RWPE1 (cell line): ENCODE results near the gene B3GNT5.

Experiments
- CTCF ChIA-PET: fragments of 350-600 bp; sonication (Branson Sonifier 250); formaldehyde crosslinking; extraction: SDS; loops from one replicate; lab custom pipeline; 2021; lab: Yijun Ruan, JAX
- POLR2A ChIA-PET: fragments of 400-600 bp; formaldehyde crosslinking; extraction: SDS; loops from one replicate; lab custom pipeline; 2020; ENCODE audit warnings: antibody characterized with exemption; ENCODE audit not compliant: low non-redundant PET; lab: Yijun Ruan, JAX
- DNase-seq: peaks from one replicate; pipeline ENCODE4 v3.0.0; 2012; ENCODE audit warnings: low spot score
- H3K27ac ChIP-seq: fragments of 450-650 bp; 2 replicates; pipeline ENCODE4 v1.5.1; 2017
- TF ChIP-seq, protein P1 (sequence below): fragments of 450-650 bp; conservative IDR thresholded peaks from 2 replicates; pipeline ENCODE4 v1.5.1; 2017; ENCODE audit warnings: low read depth, mild to moderate bottlenecking

The B3GNT5 gene

DNA sequence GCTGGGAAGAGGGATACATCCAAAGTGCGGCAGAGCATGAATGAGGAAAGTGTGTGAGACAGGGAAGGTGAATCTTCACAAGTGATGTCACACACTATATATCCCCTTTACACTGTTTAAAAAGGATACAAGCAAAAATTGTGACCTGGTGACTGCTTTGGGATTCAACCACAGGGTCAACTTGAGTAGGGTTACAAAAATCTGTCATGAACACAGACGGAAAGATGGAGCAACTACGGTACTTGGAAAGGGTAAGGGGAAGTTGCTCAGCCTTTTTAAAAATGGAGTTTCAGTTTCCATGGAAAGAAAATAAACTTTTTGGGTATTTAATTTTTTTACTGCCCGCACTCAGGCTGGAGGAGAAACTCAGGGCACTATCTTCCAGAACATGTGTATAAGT, 60.3 kb downstream of the B3GNT5 start:
- TF ChIP-seq, protein P1, sequence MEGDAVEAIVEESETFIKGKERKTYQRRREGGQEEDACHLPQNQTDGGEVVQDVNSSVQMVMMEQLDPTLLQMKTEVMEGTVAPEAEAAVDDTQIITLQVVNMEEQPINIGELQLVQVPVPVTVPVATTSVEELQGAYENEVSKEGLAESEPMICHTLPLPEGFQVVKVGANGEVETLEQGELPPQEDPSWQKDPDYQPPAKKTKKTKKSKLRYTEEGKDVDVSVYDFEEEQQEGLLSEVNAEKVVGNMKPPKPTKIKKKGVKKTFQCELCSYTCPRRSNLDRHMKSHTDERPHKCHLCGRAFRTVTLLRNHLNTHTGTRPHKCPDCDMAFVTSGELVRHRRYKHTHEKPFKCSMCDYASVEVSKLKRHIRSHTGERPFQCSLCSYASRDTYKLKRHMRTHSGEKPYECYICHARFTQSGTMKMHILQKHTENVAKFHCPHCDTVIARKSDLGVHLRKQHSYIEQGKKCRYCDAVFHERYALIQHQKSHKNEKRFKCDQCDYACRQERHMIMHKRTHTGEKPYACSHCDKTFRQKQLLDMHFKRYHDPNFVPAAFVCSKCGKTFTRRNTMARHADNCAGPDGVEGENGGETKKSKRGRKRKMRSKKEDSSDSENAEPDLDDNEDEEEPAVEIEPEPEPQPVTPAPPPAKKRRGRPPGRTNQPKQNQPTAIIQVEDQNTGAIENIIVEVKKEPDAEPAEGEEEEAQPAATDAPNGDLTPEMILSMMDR: no peak
- POLR2A ChIA-PET: no interaction called here
- no peak overlapping the region for H3K27ac ChIP-seq
- CTCF ChIA-PET: no interaction called here
- DNase-seq: no peak

DNA sequence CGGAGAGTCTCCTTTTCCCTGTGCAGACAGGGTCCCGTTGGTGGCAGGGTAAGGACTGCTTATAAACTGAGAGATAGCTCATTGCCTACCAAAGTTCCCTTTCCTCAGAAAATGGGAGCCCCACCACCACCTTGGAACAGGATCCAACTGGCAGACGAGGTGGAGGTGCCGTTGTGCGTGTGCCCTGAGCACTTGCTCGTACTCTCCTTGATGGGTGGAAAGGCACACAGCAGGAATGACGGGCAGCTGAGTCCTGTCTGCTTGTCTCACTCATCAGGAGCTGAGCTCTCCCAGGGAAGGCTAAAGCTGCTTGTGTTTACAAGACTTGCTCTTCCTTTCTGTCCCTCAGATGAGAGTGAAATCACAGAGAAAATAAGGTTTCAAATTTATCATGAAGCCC, 60.7 kb downstream of the B3GNT5 start:
- ChIA-PET POLR2A (no interaction called here), CTCF (interaction anchor here (0.6 kb wide), 1 partner anchor 32 kb away, joined by 3 read pairs; no protein-coding TSS in a partner anchor)

DNA sequence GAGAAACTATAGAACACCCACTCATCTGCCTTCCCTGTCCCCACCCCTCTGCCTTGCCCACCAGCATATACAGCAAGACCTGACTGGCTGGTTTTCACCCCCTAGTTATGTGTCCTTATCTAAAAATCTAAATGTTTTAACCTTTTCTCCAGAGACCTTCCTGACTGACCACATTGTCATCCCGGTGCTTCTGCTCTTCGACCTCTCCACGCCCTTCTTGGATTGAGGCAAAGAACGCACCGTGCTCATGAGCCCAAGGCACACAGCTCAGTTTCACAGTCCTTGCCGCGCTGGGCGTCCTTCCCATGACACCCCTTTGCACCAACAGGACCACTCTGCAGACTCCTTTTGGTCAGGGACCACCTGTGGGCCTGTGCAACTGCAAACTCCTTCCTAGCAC, 62.7 kb downstream of the B3GNT5 start:
- no peak for DNase-seq
- POLR2A ChIA-PET: no interaction called here
- TF ChIP-seq, protein P1: no peak
- CTCF ChIA-PET: interaction anchor here (0.6 kb wide), 1 partner anchor 140 kb away, joined by 4 read pairs; no protein-coding TSS in a partner anchor
- H3K27ac ChIP-seq: no peak overlapping the region

More for the DNA sequence above, 60.7 kb downstream of the B3GNT5 start:
- TF ChIP-seq, protein P1: no peak
- no peak for DNase-seq
- no peak overlapping the region for H3K27ac ChIP-seq

DNA sequence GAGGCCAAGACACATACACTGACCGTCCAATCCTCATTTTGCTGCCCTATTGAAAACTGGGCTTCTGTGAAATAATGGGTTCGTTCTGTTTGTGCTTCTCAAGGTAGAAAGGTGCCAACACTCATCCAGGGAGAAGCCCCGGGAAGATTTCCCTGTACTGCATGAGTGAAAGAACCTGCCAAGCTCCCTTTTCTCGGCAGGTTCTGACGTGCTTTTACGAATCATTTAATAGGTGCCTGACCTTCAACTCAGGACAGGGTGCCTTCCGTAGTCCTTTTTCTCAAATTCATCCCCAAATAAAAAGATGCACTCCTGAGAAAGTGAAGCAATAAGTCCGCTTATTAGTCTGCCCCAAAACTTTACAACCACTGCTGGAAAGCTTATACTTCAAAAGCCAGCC, 64.2 kb downstream of the B3GNT5 start:
- CTCF ChIA-PET: no interaction called here
- DNase-seq: no peak
- peak overlapping the region; percentile 73 for H3K27ac ChIP-seq

DNA sequence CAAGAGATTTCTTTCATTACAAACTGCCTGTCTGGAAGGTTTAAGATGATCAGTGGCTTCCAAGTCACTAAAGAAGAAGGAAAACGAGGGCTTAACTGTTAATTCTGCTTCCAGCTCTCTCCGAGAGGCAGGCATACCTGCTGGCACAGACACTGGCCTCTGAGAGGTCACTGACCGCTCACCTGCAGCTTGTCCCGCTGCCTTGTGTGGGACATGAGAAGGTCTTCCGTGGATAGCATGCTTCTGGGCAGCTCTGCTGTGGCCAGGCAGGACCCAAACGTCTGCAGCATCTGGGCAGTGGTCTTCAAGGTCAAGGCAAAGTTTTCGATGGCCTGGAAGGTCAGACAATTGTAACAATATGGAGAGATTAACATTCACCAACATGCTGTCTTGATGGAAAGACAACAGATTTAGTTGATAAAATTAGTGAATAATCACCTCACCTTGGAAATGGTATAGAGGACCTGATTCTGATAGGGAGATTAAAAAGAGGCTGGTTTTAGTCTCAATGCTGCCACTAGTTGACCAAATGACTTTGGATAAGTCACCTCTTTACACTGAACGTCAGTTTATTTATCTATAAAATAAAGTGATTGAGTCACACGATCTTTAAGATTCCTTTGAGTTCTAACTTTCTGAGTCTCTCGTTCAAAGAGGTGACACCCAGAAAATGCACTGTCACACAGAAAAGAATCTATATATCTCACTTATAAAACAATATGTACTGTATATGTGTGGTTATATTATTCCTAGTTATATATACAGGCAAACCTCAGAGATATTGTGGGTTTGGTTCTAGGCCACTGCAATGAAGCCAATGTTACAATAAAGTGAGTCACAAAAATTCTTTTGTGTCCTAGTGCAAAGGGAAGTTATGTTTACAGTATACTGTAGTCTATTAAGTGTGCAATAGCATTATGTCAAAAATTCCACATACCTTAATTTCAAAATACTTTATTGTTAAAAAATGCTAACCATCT, 65.1 kb downstream of the B3GNT5 start:
- CTCF ChIA-PET: no interaction called here
- TF ChIP-seq, protein P1: no peak
- POLR2A ChIA-PET: no interaction called here
- H3K27ac ChIP-seq: peak overlapping the region; percentile 73
- no peak for DNase-seq

More for the DNA sequence above, 64.2 kb downstream of the B3GNT5 start:
- POLR2A ChIA-PET: no interaction called here
- TF ChIP-seq, protein P1: no peak

DNA sequence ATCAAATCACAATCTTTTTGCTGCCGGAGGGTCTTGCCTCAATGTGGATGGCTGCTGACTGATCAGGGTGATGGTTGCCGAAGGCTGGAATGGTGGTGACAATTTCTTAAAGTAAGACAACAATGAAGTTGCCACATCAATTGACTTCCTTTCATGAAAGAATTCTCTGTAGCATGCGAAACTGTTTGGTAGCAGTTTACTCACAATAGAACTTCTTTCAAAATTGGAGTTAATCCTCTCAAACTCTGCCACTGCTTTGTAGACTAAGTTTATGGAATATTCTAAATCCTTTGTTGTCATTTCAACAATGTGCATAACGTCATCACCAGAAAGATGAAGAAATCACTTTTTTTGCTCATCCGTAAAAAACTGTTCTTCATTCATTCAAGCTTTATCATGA, 65.8 kb downstream of the B3GNT5 start:
- H3K27ac ChIP-seq: no peak overlapping the region
- ChIA-PET CTCF (no interaction called here), POLR2A (interaction anchor here (1.4 kb wide), 1 partner anchor 14 kb away, joined by 3 read pairs; no protein-coding TSS in a partner anchor)
- TF ChIP-seq, protein P1: no peak
- no peak for DNase-seq
